Neural progenitor cell (in vitro differentiated cells): ENCODE results near the gene UBA6. TPM values are rescaled to one million over a fixed set of nuclear protein-coding genes. Genes with fewer than 3 reads are reported as not detected.
A peak's percentile ranks its signal among the peaks of the same experiment; 100 is the strongest.

Experiments
- DNase-seq: peaks from one replicate; pipeline ENCODE4 v3.0.0-alpha.2; 2016; ENCODE audit warnings: low spot score
- H2AFZ ChIP-seq: fragments of 200-600 bp; sonication (generic); replicated peaks from 2 replicates; pipeline ENCODE4 v1.6.1; 2016; ENCODE audit warnings: antibody characterized with exemption
- H3F3A ChIP-seq: fragments of 200-600 bp; sonication (generic); 2 replicates; pipeline ENCODE4 v1.6.1; 2016; ENCODE audit warnings: antibody characterized with exemption, low read depth
- H3K27ac ChIP-seq: fragments of 200-600 bp; sonication (generic); 2 replicates; pipeline ENCODE4 v1.5.1; 2016; ENCODE audit warnings: mild to moderate bottlenecking
- H3K27me3 ChIP-seq: fragments of 200-600 bp; sonication (generic); 2 replicates; pipeline ENCODE4 v1.6.1; 2016; ENCODE audit warnings: mild to moderate bottlenecking, moderate library complexity
- H3K36me3 ChIP-seq: fragments of 200-600 bp; sonication (generic); 2 replicates; pipeline ENCODE4 v1.5.1; 2016
- H3K4me1 ChIP-seq: fragments of 200-600 bp; sonication (generic); 2 replicates; pipeline ENCODE4 v1.6.1; 2016; ENCODE audit warnings: mixed run types
- H3K4me2 ChIP-seq: fragments of 200-600 bp; sonication (generic); 2 replicates; pipeline ENCODE4 v1.6.1; 2016
- H3K4me3 ChIP-seq: fragments of 200-600 bp; sonication (generic); 2 replicates; pipeline ENCODE4 v1.5.1; 2016
- H3K79me2 ChIP-seq: fragments of 200-600 bp; sonication (generic); 2 replicates; pipeline ENCODE4 v1.6.1; 2016; ENCODE audit warnings: low read depth
- H3K9ac ChIP-seq: fragments of 200-600 bp; sonication (generic); 2 replicates; pipeline ENCODE4 v1.6.1; 2016
- H3K9me3 ChIP-seq: fragments of 200-600 bp; sonication (generic); 2 replicates; pipeline ENCODE4 v1.5.1; 2016; ENCODE audit warnings: low read depth
- H4K20me1 ChIP-seq: fragments of 200-600 bp; sonication (generic); 2 replicates; pipeline ENCODE4 v1.6.1; 2016; ENCODE audit warnings: low read depth
- H3K27ac Mint-ChIP-seq: 3 replicates; pipeline ENCODE4 v1.8.0; 2021; ENCODE audit warnings: mixed read lengths
- H3K27me3 Mint-ChIP-seq: 2 replicates; pipeline ENCODE4 v1.8.0; 2022; ENCODE audit warnings: low read depth, mild to moderate bottlenecking, inconsistent platforms, moderate library complexity, mixed read lengths; ENCODE audit not compliant: insufficient read depth
- H3K36me3 Mint-ChIP-seq: 3 replicates; pipeline ENCODE4 v1.8.0; 2021; ENCODE audit warnings: mixed read lengths
- H3K4me1 Mint-ChIP-seq: 3 replicates; pipeline ENCODE4 v1.8.0; 2021; ENCODE audit warnings: mixed read lengths
- H3K4me3 Mint-ChIP-seq: 3 replicates; pipeline ENCODE4 v1.8.0; 2021; ENCODE audit warnings: mild to moderate bottlenecking, moderate library complexity, mixed read lengths
- H3K9me3 Mint-ChIP-seq: 3 replicates; pipeline ENCODE4 v1.8.0; 2020; ENCODE audit warnings: mixed read lengths
- CTCF ChIP-seq: fragments of 200-600 bp; sonication (generic); IDR thresholded peaks from 2 replicates; pipeline ENCODE4 v1.5.1; 2017; ENCODE audit warnings: antibody characterized with exemption, mild to moderate bottlenecking
- EZH2 ChIP-seq: fragments of 200-600 bp; sonication (generic); IDR thresholded peaks from 2 replicates; pipeline ENCODE4 v1.6.1; 2017; ENCODE audit warnings: antibody characterized with exemption, mild to moderate bottlenecking, moderate library complexity
- EZH2phosphoT487 ChIP-seq: fragments of 200-600 bp; sonication (generic); IDR thresholded peaks from 2 replicates; pipeline ENCODE4 v1.6.1; 2017; ENCODE audit warnings: antibody characterized with exemption
- total RNA-seq: library from RNA; depleted of rRNA; stranded (reverse); fragments of >200 nt; gene quantifications from 2 replicates; pipeline ENCODE4 v1.2.3, GENCODE V29; 2015; ENCODE audit warnings: low replicate concordance

The UBA6 gene
- total RNA-seq, 1 donor from 2014 or later, result 162 TPM

DNA sequence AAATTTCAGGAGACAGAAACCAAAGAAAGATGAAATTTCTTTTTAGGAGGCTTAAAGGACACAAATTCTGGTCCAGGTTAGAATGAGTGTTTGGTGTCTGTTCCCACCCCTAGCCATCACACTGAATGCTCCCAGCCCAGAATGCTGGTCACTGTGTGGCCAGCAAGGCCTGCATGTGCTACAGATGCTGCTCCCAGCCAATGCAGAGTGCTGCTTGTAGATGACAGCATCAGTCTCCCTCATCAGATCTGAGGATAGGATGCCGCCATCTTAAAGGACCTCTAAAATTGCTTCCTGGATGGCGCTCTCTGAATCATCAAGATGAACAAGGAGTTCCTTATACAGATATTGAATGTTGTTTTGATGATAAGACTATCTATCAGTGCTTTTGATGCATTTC lies 17.9 kb upstream of the UBA6 start:
- H3K9me3 Mint-ChIP-seq, result peaks cover 2% of the 10 kb centered on the region
- TF ChIP-seq EZH2phosphoT487 (no peak), CTCF (no peak), EZH2 (no peak)

DNA sequence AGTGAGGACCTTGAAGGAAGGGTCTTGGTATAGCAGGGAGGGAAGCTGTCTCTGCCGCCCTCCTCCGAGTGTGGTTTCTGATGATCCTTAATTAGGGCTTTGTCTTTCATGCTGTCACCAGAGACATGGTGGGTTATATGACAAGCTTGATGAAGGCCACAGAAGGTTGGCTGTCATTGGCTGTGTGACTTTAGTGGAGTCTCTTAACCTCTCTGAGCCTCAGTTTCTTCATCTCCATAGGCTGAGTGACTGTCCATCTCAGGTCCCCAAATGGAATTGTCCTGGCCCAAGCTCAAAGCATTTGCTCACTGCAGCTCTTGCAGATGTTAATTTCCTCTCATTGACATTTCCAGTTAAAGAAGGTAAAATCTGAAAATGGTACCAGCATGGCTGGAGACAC lies 16.6 kb upstream of the UBA6 start:
- TF ChIP-seq EZH2 (no peak), CTCF (no peak), EZH2phosphoT487 (no peak)
- no peak overlapping the region for H3K4me3 Mint-ChIP-seq
- peaks cover 12% of the 10 kb centered on the region for H3K36me3 Mint-ChIP-seq
- Histone ChIP-seq H3K36me3 (no peaks in the 10 kb centered on the region), H4K20me1 (no peaks in the 10 kb centered on the region), H3K27ac (no peak overlapping the region), H3K4me2 (no peak overlapping the region), H3K4me3 (no peak overlapping the region), H3K27me3 (no peaks in the 10 kb centered on the region), H3K9me3 (no peaks in the 10 kb centered on the region), H2AFZ (no peak overlapping the region), H3F3A (no peaks in the 10 kb centered on the region), H3K79me2 (no peaks in the 10 kb centered on the region), H3K4me1 (peaks cover 13% of the 10 kb centered on the region), H3K9ac (no peak overlapping the region)
- H3K27ac Mint-ChIP-seq, result no peak overlapping the region
- no peak for DNase-seq
- H3K27me3 Mint-ChIP-seq, result peaks cover 2% of the 10 kb centered on the region
- peaks cover 16% of the 10 kb centered on the region for H3K4me1 Mint-ChIP-seq
- peaks cover 2% of the 10 kb centered on the region for H3K9me3 Mint-ChIP-seq

More for the DNA sequence above, 17.9 kb upstream of the UBA6 start:
- Histone ChIP-seq H3K79me2 (no peaks in the 10 kb centered on the region), H3F3A (no peaks in the 10 kb centered on the region), H2AFZ (no peak overlapping the region), H3K27ac (no peak overlapping the region), H3K27me3 (no peaks in the 10 kb centered on the region), H3K9ac (no peak overlapping the region), H3K9me3 (no peaks in the 10 kb centered on the region), H4K20me1 (no peaks in the 10 kb centered on the region), H3K4me3 (no peak overlapping the region), H3K4me2 (no peak overlapping the region), H3K4me1 (peaks cover 6% of the 10 kb centered on the region), H3K36me3 (no peaks in the 10 kb centered on the region)
- peaks cover 6% of the 10 kb centered on the region for H3K4me1 Mint-ChIP-seq
- no peak for DNase-seq
- H3K36me3 Mint-ChIP-seq, result peaks cover 12% of the 10 kb centered on the region
- no peak overlapping the region for H3K27ac Mint-ChIP-seq
- no peak overlapping the region for H3K4me3 Mint-ChIP-seq
- peaks cover 2% of the 10 kb centered on the region for H3K27me3 Mint-ChIP-seq

- no peak overlapping the region for H3K27ac Mint-ChIP-seq
- peak; percentile 16 for TF ChIP-seq CTCF
- TF ChIP-seq EZH2, result no peak
These were observed 14.0 kb upstream of the UBA6 start for GRCh38 chr4:67714955-67715354.

More at GRCh38 chr4:67714955-67715354, 14.0 kb upstream of the UBA6 start:
- Histone ChIP-seq H3K9me3 (no peaks in the 10 kb centered on the region), H3K36me3 (no peaks in the 10 kb centered on the region), H3F3A (no peaks in the 10 kb centered on the region), H3K4me2 (no peak overlapping the region), H3K79me2 (peaks cover under 1% of the 10 kb centered on the region), H3K27ac (no peak overlapping the region), H3K4me1 (peaks cover 17% of the 10 kb centered on the region), H3K4me3 (no peak overlapping the region), H3K9ac (no peak overlapping the region), H3K27me3 (no peaks in the 10 kb centered on the region), H2AFZ (no peak overlapping the region), H4K20me1 (no peaks in the 10 kb centered on the region)
- Mint-ChIP-seq H3K36me3 (peaks cover 7% of the 10 kb centered on the region), H3K27me3 (peaks cover 2% of the 10 kb centered on the region), H3K9me3 (peaks cover 2% of the 10 kb centered on the region), H3K4me3 (no peak overlapping the region), H3K4me1 (peaks cover 21% of the 10 kb centered on the region)
- DNase-seq, result no peak
